Upper lobe of left lung (tissue), 4 donors: Measurements from ENCODE around the gene RNH1.

Experiments used
- EP300 ChIP-seq, 4 donors: sonication (generic); formaldehyde crosslinking; IDR thresholded peaks; one replicate each; pipeline ENCODE4 v1.5.1; 2017; ENCODE audit warnings: antibody characterized with exemption in 4 of 4, control low read depth in 2 of 4
- POLR2A ChIP-seq, 4 donors: fragments of 450-650 bp; IDR thresholded peaks; one replicate each; pipeline ENCODE4 v1.5.1; 2016 to 2017; ENCODE audit warnings: antibody characterized with exemption in 4 of 4, mild to moderate bottlenecking in 2 of 4
- TF ChIP-seq, protein P1 (sequence below), 6 experiments: fragments of 450-650 bp in 4 of 6; fragments of 200-600 bp in 2 of 6; sonication (generic) in 2 of 6; IDR thresholded peaks; one replicate each; pipeline ENCODE4 v1.5.1; 2016 to 2019; ENCODE audit warnings: antibody characterized with exemption in 6 of 6

DNA sequence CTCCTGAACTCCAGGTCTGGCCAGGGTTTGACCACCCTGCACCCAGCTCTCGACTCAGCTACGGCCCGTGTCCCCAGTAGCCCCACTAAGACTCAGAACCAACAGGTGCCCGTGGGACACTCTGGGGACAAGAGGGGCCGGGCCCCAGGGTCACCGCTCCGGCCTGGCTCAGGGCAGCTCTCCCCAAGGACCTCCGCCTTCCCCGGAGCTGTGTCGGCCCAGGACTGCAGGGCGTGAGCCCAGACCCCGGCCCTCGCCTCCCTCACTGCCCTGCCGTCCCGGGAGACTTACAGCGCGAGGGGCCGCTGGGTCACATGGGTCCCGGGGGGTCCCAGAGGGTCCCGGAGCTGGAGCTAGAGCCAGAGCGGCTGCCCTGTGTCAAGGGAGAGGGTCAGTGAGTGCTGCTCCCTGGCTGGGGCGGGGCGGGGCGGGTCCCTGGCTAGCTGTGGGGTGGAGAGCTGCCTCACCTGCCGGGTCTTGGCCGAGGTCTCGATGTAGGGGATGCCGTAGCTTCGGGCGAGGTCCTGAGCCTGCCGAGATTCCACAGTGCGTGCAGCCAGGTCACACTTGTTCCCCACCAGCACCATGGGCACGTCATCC is 26.0 kb upstream of the RNH1 start:
- TF ChIP-seq, protein P1, sequence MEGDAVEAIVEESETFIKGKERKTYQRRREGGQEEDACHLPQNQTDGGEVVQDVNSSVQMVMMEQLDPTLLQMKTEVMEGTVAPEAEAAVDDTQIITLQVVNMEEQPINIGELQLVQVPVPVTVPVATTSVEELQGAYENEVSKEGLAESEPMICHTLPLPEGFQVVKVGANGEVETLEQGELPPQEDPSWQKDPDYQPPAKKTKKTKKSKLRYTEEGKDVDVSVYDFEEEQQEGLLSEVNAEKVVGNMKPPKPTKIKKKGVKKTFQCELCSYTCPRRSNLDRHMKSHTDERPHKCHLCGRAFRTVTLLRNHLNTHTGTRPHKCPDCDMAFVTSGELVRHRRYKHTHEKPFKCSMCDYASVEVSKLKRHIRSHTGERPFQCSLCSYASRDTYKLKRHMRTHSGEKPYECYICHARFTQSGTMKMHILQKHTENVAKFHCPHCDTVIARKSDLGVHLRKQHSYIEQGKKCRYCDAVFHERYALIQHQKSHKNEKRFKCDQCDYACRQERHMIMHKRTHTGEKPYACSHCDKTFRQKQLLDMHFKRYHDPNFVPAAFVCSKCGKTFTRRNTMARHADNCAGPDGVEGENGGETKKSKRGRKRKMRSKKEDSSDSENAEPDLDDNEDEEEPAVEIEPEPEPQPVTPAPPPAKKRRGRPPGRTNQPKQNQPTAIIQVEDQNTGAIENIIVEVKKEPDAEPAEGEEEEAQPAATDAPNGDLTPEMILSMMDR (IDR thresholded peaks at IDR 0.05), result no peak
- TF ChIP-seq POLR2A (IDR thresholded peaks at IDR 0.05) (no peak), EP300 (IDR thresholded peaks at IDR 0.05) (no peak)
